Brain pericyte (primary cell): ENCODE results near the gene DIP2B.
"Not testable (repeated sequence)": the region's sequence is repeated elsewhere in the genome, so short reads cannot be mapped to it uniquely, and the experiment has no call there.

Source experiments
- DNase-seq: peaks from one replicate; pipeline ENCODE4 v3.0.0-alpha.2; 2012; ENCODE audit warnings: low read depth, low spot score

Gene DIP2B

DNA sequence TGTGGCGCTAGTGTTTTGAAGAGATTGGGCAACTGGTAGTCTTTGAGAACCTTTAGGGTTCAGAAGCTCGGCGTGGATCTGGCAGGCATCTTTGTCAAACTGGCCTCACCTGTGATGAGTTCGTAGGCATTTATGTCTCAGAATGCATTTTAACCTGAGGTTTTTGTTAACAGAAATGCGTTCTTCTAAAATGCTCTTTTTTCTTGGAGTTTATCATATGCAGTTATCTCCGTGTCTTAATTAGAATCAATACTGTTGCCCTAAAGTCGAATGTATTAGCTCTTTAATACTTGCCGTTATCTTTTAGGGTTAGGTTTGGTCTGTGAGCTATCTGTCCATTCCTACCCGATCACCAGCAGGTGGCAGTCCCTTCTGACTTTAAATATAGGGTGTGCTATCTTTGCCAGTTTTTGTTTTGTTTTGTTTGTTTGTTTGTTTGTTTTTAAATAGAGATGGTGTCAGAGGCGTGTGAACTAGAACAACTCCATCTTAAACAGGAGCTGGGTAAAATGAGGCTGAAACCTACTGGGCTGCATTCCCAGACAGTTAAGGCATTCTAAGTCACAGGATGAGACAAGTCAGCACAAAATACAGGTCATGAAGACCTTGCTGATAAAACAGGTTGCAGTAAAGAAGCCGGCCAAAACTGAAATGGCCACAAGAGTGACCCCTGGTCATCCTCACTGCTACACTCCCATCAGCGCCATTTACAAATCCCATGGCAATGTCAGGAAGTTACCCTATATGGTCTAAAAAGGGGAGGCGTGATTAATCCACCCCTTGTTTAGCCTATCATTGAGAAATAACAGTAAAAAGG lies 260.5 kb downstream of the DIP2B start:
- DNase-seq, result no peak

DNA sequence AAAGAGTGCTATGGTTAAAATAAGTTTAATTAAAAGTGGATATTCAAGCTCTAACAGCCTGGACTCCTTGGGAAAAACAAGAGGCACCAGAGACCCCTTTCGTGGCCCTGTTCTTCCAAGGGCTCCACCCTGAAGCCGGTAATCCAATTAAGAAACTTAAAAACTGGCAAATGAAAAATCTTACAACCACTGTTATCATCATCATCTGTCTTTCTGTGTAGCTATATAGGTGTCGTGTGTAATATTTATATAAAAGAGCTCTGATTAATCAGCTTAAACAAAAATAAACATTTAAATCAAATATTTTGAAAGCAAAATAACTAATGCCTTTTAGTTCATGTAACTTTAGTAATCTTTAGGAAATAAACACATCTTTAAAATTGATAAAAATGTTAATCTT lies 263.6 kb downstream of the DIP2B start:
- DNase-seq, result no peak

DNA sequence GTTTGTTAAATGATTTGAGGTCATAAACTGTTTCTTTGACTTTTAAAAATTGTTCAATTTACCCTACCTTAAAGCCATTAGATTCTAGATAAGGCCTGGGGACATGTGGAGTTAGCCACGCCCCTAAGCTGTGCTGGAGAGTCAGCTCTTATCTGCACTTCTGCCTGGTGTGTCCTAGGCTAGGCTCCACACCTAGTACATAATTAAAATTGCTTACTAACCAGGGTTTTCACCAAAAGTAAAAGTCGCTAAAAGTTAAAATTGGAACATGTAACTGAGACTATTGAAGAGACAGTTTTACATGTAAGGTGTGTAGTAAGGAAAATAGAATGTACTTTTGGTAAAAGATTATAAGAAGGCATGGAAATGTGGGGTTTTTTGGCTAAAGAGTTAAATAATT lies 264.0 kb downstream of the DIP2B start:
- DNase-seq, result not testable (repeated sequence)

DNA sequence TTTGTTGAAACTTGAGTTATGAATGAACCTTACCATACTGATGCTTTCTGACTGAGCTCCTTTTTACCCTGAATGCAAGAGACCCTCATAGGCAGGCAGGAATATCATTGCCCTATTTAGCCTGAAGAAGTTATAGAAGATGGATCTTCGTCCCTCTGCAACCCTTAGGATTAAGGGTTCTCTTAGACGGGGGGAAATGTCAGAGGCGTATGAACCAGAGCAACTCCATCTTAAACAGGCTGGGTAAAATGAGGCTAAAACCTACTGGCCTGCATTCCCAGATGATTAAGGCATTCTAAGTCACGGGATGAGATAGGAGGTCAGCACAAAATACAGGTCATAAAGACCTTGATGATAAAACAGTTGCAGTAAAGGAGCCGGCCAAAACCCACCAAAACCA lies 266.6 kb downstream of the DIP2B start:
- no peak for DNase-seq

DNA sequence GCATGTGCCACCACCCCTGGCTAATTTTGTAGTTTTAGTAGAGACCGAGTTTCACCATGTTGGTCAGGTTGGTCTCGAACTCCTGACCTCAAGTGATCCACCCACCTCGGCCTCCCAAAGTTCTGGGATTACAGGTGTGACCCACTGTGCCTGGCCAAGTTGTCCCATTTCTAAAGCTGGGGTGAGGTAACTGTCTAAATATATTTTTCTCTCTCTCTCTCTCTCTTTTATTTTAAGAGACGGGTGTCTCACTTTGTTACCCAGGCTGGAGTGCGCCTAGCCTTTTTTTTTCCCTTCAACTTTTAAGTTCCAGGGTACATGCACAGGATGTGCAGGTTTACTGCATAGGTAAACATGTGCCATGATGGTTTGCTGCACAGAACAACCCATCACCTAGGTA lies 267.7 kb downstream of the DIP2B start:
- no peak for DNase-seq

DNA sequence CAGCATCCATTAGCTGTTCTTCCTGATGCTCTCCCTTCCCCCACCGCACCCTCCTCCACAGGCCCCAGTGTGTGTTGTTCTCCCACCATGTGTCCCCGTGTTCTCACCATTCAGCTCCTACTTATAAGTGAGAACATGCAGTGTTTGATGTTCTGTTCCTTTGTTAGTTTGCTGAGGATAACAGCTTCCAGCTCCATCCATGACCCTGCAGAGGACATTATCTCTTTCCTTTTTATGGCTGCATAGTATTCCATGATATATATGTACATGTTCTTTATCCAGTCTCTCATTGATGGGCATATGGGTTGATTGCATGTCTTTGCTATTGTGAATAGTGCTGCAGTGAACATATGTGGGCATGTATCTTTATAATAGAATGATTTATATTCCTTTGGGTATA lies 268.1 kb downstream of the DIP2B start:
- no peak for DNase-seq

DNA sequence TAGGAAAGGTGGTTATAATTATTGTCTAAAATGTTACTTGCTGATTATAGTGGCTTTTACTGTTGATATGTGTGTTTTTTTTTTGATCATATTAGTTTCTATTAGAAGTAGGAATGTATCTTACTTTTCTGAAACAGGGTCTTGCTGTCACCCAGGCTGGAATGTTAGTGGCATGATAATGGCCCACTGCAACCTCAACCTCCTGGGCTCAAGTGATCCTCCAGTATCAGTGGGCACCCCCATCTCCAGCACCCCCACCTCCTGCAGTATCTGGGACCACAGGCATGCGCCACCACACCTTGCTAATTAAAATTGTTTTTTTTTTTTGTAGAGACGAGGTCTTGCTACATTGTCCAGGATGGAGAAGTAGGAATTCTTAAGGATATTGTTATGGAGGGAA lies 270.5 kb downstream of the DIP2B start:
- no peak for DNase-seq

DNA sequence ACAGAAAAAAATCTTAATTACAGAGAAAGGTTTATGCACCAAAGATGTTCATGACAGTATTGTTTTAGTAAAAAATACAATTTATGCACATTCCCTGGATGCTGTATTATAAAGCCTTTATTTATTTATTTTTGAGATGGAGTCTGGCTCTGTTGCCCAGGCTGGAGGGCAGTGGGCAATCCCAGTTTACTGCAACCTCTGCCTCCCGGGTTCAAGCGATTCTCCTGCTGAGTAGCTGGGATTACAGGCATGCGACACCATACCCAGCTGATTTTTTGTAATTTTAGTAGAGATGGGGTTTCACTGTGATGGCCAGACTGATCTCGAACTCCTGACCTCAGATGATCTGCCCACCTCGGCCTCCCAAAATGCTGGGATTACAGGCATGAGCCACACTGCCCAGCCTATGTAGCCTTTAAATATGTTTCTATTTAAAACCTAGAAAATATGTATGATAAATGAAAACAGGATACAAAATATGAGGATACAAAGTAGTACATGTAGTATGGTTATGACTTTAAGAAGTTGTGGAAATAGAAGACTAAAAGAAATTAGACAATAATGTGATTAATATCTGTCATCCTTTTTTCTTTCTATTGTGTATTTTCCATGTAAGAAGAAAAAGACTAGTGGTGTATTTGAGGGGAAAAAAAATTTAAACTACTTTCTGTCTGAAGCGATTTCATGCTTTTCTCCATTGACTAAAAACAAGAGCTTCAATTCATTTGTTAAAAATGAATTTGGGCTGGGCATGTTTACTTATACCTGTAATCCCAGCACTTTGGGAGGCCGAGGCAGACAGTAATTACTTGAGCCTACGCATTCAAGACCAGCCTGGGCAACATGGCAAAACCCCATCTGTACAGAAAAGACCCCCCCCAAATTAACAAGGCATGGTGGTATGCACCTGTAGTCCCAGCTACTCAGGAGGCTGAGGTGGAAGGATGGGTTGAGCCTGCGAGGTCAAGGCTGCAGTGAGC lies 272.3 kb downstream of the DIP2B start:
- DNase-seq, result no peak

DNA sequence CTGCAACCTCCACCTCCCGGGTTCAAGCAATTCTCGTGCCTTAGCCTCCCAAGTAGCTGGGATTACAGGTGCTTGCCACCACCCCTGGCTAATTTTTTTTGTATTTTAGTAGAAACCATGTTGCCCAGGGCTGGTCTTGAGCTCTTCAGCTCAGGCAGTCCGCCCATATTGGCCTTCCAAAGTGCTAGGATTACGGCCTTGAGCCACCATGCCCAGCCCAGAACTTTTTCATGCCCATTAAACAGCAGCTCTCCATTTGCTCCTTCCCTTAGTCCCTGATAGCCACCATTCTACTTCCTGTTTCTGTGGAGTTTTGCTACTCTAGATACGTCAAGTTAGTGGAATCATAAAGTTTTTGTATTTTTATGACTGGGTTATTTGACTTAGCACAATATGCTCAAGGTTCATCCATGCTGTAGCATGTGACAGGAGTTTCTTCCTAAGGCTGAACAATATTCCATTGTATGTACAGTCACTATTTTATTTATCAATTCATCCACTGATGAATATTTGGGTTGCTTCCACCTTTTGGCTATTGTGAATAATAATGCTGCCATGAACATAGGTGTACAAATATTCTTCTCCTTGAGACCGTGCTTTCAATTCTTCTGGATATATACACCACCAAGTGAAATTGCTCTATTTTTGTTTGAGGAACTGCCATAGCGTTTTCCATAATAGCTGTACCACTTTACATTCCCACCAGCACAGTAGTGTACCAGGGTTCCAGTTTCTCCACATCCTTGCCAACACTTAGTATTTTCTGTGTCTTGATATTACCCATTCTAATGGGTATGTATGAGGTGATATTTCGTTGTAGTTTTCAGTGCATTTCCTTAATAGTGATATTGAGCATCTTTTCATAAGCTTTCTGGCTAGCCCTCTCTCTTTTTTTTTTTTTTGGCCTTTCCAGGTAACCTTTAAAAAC lies 274.1 kb downstream of the DIP2B start:
- no peak for DNase-seq

DNA sequence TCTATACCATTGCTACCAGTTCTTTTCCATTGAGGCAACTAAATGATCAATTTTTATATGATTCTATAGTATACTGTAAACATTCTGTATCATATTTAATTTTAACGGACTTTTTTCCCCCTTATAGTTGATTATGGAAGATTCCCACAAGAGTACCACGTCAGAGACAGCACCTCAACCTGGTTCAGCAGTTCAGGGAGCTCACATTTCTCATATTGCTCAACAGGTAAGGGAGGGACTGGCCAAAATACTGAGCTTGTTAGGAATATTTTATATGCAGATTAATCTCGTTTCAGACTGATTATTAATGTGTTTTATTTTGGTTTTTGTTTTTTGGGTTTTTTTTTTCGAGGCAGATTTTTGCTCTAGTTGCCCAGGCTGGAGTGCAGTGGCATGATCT lies 275.2 kb downstream of the DIP2B start:
- no peak for DNase-seq

DNA sequence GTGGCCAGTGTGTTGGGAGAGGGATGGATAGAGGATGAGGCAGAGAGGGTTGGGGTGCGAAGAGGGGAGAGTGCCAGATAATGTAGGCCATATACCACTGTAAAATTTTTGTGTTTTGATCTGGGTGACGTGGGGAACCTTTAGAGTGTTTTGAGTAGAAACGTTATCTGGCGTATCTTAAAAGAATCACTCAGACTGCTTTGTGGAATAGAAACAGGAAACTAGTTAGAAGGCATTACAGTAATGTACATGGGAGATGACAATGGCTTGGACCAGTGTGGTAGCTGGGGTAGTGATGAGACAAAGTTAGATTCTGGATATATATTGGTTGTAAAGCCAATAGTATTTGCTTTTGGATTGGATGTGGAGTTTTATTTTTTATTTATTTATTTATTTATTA lies 279.7 kb downstream of the DIP2B start:
- DNase-seq, result no peak

DNA sequence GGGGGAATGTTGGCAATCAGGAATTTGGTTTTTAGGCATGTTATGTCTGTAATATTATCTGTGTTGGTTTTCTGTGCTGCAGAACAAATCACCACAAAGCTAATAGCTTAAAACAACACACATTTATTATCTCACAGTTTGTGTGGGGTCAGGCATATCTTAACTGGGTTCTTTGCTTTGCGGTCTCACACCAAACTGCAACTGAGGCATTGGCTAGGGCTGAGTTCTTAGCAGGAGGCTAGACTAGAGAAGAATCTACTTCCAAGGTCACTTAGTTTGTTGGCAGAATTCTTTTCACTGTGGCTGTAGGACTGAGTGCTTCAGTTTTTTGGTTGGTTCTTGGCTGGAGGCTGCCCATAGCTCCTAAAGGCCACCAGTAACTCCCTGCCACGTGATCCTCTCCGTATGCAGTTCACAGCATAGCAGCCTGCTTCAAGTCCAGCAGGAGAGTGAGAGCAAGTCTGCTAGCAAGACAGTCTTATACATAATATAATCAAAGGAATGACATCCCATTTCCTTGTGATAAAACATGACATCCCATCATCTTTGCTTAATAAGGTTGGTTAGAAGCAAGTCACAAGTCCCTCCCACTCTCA lies 280.7 kb downstream of the DIP2B start:
- peak; percentile 46 for DNase-seq

DNA sequence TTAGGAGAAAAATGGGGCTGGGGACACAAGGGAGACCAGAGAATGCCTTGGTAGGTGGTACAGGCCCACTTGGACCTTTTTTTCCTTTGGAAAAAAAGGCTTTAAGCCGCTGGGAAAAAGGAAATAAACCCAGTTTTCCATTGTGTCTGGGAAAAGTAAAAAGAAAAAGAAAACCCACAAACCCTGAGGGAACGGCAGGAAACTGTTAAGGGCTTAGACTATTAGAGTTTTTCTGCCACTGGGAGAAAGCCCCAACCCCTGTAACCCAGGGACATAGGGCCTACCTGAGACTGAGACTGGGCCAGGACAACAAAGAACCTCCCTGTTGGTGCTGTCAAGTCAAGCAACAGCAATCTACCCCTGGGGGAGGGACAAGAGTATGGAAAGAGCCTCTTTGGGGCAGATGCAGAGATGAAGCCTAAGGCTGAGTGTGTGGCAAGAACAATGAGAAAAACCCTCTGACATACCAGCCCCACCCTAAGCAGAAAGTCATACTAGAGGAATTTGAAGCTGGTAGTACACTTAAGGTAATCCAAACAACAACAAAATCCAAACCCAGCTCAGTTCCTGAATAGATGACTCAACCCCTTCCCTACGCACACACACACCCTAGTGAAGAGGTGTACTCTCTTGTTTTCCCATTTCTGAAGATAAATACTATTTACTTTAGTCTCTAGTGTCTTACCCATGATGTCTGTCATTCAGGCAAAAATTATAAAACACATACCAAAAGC lies 281.9 kb downstream of the DIP2B start:
- no peak for DNase-seq

DNA sequence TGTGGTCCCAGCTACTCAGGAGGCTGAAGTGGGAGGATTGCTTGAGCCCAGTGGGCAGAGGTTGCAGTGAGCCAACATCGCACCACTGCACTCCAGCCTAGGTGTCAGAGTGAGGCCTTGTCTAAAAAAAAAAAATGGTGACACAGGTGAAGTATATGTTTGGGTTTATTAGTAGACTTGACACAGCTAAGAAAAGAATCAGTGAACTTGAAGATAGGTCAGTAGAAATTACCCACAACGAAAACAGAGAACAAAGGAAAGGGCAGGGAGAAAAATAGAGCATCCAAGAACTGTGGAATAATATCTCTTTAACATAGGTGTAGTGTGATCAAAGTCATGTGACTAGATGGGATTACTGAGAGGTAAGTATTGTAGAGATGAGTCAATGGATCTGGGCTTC lies 282.8 kb downstream of the DIP2B start:
- no peak for DNase-seq

DNA sequence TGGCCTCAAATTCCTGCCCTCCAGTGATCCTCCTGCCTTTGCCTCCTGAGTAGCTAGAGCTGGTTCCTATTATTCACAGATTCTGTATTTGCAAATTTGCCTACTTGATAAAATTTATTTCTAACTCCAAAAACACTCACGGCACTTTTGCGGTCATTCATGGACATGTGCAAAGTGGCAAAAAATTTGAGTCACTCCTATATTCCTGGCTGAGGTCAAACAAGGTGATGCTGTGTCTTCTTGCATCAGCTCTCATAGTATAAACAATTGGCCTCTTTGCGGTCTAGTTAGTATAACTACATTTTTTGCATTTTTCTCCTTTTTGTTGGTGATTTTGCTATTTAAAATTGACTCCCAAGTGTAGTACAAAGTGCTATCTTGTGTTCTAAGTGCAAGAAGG lies 283.8 kb downstream of the DIP2B start:
- peak; percentile 2 for DNase-seq

DNA sequence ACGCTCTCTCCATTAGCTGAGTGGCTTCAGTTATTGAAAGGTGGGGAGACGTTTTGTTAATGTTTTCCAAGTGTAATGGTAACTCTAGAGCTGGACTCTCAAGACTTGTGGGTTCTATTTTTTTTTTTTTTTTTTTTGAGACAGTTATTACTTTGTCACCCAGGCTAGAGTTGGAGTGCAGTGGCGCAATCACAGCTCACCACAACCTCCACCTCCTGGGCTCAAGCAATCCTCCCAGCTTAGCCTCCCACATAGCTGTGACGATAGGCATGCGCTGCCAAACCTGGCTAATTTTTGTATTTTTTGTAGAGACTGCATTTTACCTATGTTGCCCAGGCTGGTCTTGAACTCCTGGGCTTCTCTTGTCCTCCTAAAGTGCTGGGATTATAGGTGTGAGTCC lies 285.3 kb downstream of the DIP2B start:
- DNase-seq, result no peak
